ENCODE data around the gene WRNIP1.

WRNIP1 gene

GRCh38 chr6:2805031-2805430, 39.8 kb downstream of the WRNIP1 start:
- DNase-seq (ENCODE audit: low read depth in 2 of 2), result no peak

- no peak for DNase-seq (ENCODE audit: low read depth in 2 of 2)
Measured at GRCh38 chr6:2806644-2807043, 41.5 kb downstream of the WRNIP1 start.

DNA sequence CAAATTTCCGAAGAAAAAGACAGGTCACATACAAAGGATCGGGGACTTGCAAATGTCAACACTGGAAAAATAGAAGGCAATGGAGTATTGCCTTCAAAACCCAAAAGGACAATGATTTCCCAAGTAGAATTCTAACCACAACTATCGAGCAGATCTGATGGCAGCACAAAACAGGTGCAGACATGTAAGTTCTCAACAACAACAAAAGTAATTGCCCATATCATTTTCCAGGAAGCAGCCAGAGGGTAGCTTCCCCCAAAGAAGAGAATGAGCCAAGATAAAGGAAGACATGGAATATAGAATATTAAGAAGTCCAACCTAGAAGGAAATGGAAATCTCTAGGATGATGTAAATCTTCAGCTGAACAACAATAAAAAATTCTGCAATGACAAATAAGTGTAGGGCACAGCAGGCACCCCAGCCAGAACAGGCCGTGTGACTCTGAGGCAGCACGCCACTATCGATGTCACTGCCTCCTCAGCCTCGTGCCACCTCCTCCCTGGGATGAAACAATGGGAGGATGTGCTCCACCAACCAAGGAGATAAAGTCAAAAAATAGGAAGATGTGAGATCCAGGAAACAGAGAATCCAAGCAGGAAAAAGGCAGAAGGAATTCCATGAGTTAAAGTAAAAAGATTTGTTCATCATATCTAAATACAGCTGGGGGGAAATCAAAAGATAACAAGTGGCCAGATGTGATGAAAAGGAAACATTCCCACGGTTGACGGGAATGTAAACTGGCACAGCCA, 42.3 kb downstream of the WRNIP1 start:
- DNase-seq (ENCODE audit: low read depth in 2 of 2), result no peak

DNA sequence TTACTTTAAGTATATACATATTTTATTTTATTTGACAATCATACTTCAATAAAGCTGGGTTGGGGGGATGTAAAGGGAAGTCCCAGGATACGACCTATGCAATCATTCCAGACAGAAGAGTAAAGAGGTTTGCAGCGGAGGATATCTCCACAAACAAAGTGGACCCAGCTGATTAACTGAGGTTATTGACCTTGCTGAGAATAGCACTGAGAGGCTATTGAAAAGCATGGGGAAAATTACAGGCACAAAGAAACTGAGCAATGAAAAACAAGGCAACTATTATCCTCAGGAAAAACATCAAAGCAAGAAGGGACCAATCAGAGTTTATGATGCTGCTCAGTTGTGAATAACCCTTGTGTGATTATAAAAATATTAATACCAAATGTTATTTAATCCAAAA, 43.8 kb downstream of the WRNIP1 start:
- DNase-seq (ENCODE audit: low read depth in 2 of 2), result no peak

GRCh38 chr6:2810092-2810671, 45.0 kb downstream of the WRNIP1 start:
- DNase-seq (ENCODE audit: low read depth in 2 of 2), result no peak

GRCh38 chr6:2812695-2813094, 47.5 kb downstream of the WRNIP1 start:
- no peak for DNase-seq (ENCODE audit: low read depth in 2 of 2)

DNA sequence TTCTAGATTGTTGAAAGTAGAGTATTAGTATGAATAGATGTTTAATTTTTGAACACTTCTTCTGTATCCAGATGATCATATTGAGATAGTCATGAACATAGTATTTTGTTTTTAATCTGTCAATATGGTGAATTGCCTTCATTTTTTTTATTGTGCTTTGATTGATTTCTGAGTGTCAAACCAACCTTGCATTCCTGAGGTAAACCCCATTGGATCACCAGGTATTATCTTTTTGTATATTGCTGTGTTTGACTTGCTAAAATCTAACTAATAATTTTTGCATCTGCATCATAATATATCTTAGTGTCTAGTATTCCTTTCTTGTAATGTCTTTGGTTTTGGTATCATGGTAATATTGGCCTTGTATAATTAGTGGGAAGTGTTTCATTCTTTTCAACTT, 51.0 kb downstream of the WRNIP1 start:
- no peak for DNase-seq (ENCODE audit: low read depth in 2 of 2)

DNA sequence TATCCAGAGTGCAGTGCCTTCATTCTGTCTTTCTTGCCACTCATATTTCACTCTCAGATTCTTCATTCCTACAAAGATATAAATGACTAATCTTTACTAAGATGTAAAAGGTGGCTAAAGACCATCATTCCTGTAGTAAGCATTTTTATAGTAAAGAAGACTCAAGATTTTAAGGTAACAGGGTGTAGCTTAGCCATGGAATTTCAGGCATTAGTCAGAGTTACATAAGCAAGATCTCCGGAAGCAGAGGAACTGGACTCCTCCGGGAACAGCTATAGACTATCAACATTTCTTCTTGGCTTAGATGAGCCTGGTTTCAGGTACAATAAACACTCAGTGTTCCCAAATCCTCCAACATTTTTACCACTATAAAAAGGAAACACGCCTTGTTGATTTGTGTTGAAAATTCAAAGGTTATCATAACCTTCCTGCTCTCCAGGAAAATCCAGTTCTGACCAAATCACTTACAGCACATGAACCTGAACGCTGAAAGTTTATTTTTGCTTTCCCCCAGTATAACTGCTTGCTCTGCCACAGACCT, 52.8 kb downstream of the WRNIP1 start:
- no peak for DNase-seq (ENCODE audit: low read depth in 2 of 2)

DNA sequence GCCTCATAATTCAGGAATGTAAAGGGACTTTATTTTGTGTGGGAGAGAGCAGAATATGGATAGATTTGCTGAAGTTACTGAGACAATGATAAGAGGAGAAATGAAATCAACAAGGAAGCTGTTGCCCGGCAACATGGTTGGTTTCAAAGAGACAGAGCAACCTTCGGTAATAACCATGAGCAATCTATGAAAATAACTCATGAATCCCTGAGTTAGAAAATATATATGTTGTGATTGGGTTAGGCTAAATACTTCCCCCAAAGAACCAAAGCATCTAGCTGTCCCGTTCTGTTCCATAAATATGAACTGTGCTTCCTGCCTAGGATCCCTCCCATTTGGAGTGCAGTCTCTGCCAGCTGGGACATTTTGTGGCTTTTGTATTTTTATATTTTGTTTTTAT, 53.4 kb downstream of the WRNIP1 start:
- no peak for DNase-seq (ENCODE audit: low read depth in 2 of 2)

DNA sequence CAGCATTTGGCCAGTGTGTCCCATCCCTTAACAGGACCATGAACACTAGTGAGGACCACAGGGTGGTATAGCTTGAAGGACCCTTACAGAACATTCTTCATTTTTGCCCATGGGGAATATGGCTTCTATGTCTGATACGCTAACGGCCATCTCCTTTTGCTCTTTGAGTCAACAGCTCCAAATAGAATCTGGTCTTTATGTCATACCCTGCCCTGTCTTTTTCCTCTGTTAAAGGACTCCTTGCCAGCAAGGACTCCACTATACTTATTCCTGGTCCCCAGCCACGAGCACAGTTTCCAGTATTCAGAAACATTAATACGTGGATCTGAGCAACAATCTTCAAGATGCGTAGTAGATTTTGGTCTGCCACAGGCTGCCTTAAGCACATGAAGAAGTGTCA, 53.9 kb downstream of the WRNIP1 start:
- no peak for DNase-seq (ENCODE audit: low read depth in 2 of 2)

GRCh38 chr6:2819978-2820377, 54.8 kb downstream of the WRNIP1 start:
- DNase-seq (ENCODE audit: low read depth in 2 of 2), result no peak

- DNase-seq (ENCODE audit: low read depth in 2 of 2), result no peak
Measured at GRCh38 chr6:2820415-2820814, 55.2 kb downstream of the WRNIP1 start.

DNA sequence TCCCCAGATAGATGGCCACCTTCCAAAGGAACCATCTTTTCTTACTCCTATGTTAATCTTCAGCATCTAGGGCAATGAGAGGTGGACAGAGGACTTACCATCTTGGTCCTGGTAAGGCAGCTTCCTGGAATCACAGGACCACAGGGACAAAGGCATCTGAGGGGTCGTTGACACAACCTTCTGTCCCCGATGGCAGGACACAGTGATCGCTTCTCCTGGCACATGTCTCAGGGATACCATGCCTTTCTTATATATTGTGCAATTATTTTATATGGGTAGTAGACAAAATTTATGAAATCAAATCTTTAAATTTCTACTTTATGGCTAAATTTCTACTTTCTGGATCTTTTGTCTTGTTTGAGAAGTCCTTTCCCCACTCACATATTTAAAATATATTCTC, 56.4 kb downstream of the WRNIP1 start:
- no peak for DNase-seq (ENCODE audit: low read depth in 2 of 2)

- no peak for DNase-seq (ENCODE audit: low read depth in 2 of 2)
Measured at GRCh38 chr6:2823104-2823850, 58.1 kb downstream of the WRNIP1 start.

GRCh38 chr6:2826131-2826530, 60.9 kb downstream of the WRNIP1 start:
- no peak for DNase-seq (ENCODE audit: low read depth in 2 of 2)

DNA sequence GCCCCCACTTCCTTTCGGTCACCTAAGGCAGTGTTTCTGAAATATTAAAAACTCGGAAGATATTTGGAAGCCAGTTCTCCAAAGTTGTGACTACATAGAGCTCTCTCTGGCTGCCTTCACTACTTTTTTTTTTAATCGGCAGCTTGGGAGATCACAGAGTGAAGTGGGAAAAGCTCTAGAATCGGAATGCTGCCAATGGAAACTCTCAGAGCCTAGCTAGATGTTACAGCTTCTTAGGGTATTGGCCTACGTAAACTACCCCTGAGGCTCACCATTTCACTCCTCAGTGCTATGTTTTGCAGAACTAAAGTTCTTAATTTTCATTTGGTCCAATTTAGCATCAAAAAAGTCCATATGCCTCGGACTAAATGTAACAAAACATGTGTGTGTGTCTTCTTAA, 61.9 kb downstream of the WRNIP1 start:
- DNase-seq (ENCODE audit: low read depth in 2 of 2), result no peak

DNA sequence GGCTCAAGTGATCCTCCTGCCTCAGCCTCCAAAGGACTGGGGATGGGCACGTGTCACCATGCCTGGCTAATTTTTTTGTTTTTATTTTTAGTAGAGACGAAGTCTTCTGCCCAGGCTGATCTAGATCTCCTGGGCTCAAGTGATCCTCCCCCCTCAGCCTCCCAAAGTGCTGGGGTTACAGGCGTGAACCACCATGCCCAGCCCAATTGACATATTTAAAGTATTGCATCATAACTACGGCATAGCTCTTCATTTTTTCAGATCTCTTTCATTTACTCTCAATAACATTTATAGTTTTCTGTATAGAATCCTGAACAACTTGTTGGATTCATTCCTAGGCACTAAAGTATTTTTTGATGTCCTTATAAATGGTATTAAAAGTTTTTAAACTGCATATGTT, 63.4 kb downstream of the WRNIP1 start:
- no peak for DNase-seq (ENCODE audit: low read depth in 2 of 2)

DNA sequence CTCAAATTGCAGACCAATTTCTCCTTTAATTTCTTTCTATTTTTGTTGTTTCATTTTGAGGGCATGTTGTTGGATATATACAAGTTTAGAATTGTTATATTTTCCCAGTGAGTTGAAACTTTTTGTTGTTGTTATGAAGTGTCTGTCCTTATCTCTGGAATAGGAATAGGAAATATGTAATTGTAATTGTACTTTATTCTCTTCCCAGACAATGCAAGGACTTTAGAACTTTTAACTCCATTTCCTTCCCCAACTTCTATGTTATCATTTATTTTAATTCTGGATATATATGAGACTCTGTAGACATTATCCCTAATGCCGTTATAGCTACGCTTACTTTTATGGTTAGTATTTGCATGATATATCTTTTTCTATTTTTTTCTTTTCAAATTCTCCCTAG, 64.1 kb downstream of the WRNIP1 start:
- DNase-seq (ENCODE audit: low read depth in 2 of 2), result no peak

- DNase-seq (ENCODE audit: low read depth in 2 of 2), result no peak
Measured at GRCh38 chr6:2830183-2830582, 65.0 kb downstream of the WRNIP1 start.

DNA sequence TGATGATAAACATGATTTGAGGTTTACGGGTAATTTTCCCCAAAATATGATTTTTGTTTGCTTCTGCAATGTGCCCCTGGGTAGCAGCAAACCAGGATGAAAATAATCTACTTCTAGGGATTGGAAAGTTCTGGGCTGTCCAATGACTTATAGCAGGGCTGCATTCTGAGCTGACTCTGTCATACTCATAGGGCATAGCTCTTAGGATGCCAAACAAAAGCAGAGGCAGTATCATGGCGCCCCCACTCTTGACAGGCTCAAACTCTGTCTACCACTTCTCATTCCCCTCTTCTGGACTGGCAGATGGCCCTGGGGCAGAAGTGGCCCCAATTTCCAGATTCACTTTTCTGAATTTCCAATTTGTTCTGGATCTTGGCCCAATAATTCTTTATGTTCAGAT, 66.2 kb downstream of the WRNIP1 start:
- DNase-seq (ENCODE audit: low read depth in 2 of 2), result no peak

- no peak for DNase-seq (ENCODE audit: low read depth in 2 of 2)
Measured at GRCh38 chr6:2834262-2834661, 69.1 kb downstream of the WRNIP1 start.
